Liver (tissue), 9 donors: ENCODE measurements around the gene LUC7L. TPM values are rescaled to one million over a fixed set of nuclear protein-coding genes. Genes with fewer than 3 reads are reported as not detected.
"Not testable (repeated sequence)": the region's sequence is repeated elsewhere in the genome, so short reads cannot be mapped to it uniquely, and the experiment has no call there.

Source experiments
- DNase-seq: peaks from one replicate; pipeline ENCODE4 v3.0.0-alpha.2; 2017; ENCODE audit warnings: low spot score
- H3K27ac ChIP-seq, 2 donors: one replicate each; pipeline ENCODE4 v1.7.0; 2013; ENCODE audit warnings: inconsistent platforms in 2 of 2, low read length in 2 of 2, control low read depth in 1 of 2, low read depth in 1 of 2, mild to moderate bottlenecking in 1 of 2
- H3K27me3 ChIP-seq, 4 donors: one replicate each; pipeline versions ENCODE4 v1.6.1 to v1.7.0; 2013; ENCODE audit warnings: low read length in 3 of 4, inconsistent platforms in 1 of 4, mild to moderate bottlenecking in 1 of 4, moderate library complexity in 1 of 4; ENCODE audit not compliant: control insufficient read depth in 4 of 4, insufficient read depth in 4 of 4
- H3K36me3 ChIP-seq, 4 donors: one replicate each; pipeline versions ENCODE4 v1.6.1 to v1.7.0; 2013; ENCODE audit warnings: low read length in 3 of 4, mild to moderate bottlenecking in 3 of 4, low read depth in 1 of 4, moderate library complexity in 1 of 4; ENCODE audit not compliant: control insufficient read depth in 4 of 4, insufficient read depth in 3 of 4
- H3K4me1 ChIP-seq, 4 donors: one replicate each; pipeline versions ENCODE4 v1.6.1 to v1.7.0; 2013; ENCODE audit warnings: low read length in 3 of 4, mild to moderate bottlenecking in 3 of 4, moderate library complexity in 1 of 4; ENCODE audit not compliant: control insufficient read depth in 4 of 4, insufficient read depth in 4 of 4
- H3K4me3 ChIP-seq, 3 donors: one replicate each; pipeline versions ENCODE4 v1.6.1 to v1.7.0; 2013; ENCODE audit warnings: low read length in 3 of 3, control low read depth in 1 of 3, low read depth in 1 of 3, mild to moderate bottlenecking in 1 of 3
- H3K9ac ChIP-seq, 2 donors: one replicate each; pipeline ENCODE4 v1.7.0; 2013; ENCODE audit warnings: low read length in 2 of 2, mild to moderate bottlenecking in 2 of 2, moderate library complexity in 2 of 2, control low read depth in 1 of 2, low read depth in 1 of 2
- H3K9me3 ChIP-seq, 4 donors: one replicate each; pipeline versions ENCODE4 v1.6.1 to v1.7.0; 2013; ENCODE audit warnings: low read length in 3 of 4; ENCODE audit not compliant: control insufficient read depth in 4 of 4
- GABPA ChIP-seq, 2 donors: IDR thresholded peaks in 1 of 2; conservative IDR thresholded peaks in 1 of 2; 2 replicates each; pipeline ENCODE4 v1.6.1; 2016; ENCODE audit warnings: antibody characterized with exemption in 2 of 2, mild to moderate bottlenecking in 1 of 2, moderate library complexity in 1 of 2
- HNF4A ChIP-seq, 2 donors: conservative IDR thresholded peaks; 2 replicates each; pipeline ENCODE4 v1.6.1; 2016; ENCODE audit warnings: antibody characterized with exemption in 2 of 2, mild to moderate bottlenecking in 2 of 2
- NR2F2 ChIP-seq: IDR thresholded peaks from 2 replicates; pipeline ENCODE4 v1.6.1; 2016; ENCODE audit warnings: antibody characterized with exemption
- REST ChIP-seq: IDR thresholded peaks from 2 replicates; pipeline ENCODE4 v1.6.1; 2016; ENCODE audit warnings: antibody characterized with exemption, mild to moderate bottlenecking
- TAF1 ChIP-seq: conservative IDR thresholded peaks from 2 replicates; pipeline ENCODE4 v1.6.1; 2016; ENCODE audit warnings: antibody characterized with exemption, mild to moderate bottlenecking
- WGBS: extraction: QIAGEN DNeasy Blood & Tissue Kit; methylation state at CpG from one replicate; pipeline ENCODE4 v1.1.7; 2013; 5-methylcytosine and 5-hydroxymethylcytosine counted together
- polyA plus RNA-seq, 2 donors: library from polyadenylated mRNA; stranded (reverse) in 1 of 2; unstranded in 1 of 2; fragments of 200-250 nt in 1 of 2; fragments of >200 nt in 1 of 2; fragmentation: Nextera tagmentation in 1 of 2; extraction: Ambion mirVana in 1 of 2; gene quantifications; one replicate each; pipeline versions ENCODE4 v1.2.1 to v1.2.3, GENCODE V29; 2013 to 2015
- total RNA-seq, 2 donors: library from RNA; depleted of rRNA; stranded (reverse); fragments of >200 nt; gene quantifications; one replicate each; pipeline ENCODE4 v1.2.3, GENCODE V29; 2014
- TF ChIP-seq, protein P1 (sequence below): fragments of 150-350 bp; IDR thresholded peaks from 2 replicates; pipeline ENCODE4 v1.5.1; 2017; ENCODE audit warnings: improper control_type of control experiment, low read depth, low read length; ENCODE audit not compliant: missing input control
- donor health status: healthy.
- donor health status: healthy.
- donor health status: healthy.
- donor health status: healthy.
- donor health status: healthy.

Gene LUC7L
- total and polyA plus RNA-seq, 4 donors, result 11.5 to 34.3 (median 19.6) TPM

DNA sequence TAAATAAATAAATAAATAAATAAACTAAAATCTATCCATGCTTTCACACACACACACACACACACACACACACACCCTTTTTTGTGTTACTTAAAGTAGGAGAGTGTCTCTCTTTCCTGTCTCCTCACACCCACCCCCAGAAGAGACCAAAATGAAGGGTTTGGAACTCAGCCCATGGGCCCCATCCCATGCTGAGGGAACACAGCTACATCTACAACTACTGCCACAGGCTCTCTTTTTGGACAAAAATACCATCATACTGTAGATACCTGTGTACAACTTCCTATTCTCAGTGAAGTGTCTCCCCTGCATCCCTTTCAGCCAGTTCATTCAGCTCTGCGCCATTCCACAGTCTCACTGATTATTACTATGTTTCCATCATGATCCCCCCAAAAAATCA is 58.5 kb downstream of the LUC7L start (continued):
- no peak for TF ChIP-seq REST
- TF ChIP-seq, protein P1, sequence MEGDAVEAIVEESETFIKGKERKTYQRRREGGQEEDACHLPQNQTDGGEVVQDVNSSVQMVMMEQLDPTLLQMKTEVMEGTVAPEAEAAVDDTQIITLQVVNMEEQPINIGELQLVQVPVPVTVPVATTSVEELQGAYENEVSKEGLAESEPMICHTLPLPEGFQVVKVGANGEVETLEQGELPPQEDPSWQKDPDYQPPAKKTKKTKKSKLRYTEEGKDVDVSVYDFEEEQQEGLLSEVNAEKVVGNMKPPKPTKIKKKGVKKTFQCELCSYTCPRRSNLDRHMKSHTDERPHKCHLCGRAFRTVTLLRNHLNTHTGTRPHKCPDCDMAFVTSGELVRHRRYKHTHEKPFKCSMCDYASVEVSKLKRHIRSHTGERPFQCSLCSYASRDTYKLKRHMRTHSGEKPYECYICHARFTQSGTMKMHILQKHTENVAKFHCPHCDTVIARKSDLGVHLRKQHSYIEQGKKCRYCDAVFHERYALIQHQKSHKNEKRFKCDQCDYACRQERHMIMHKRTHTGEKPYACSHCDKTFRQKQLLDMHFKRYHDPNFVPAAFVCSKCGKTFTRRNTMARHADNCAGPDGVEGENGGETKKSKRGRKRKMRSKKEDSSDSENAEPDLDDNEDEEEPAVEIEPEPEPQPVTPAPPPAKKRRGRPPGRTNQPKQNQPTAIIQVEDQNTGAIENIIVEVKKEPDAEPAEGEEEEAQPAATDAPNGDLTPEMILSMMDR, result no peak

DNA sequence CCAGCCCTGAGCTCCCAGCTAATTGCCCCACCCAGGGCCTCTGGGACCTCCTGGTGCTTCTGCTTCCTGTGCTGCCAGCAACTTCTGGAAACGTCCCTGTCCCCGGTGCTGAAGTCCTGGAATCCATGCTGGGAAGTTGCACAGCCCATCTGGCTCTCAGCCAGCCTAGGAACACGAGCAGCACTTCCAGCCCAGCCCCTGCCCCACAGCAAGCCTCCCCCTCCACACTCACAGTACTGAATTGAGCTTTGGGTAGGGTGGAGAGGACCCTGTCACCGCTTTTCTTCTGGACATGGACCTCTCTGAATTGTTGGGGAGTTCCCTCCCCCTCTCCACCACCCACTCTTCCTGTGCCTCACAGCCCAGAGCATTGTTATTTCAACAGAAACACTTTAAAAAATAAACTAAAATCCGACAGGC is 59.2 kb downstream of the LUC7L start:
- H3K9me3 ChIP-seq, H3K27ac ChIP-seq, H3K4me3 ChIP-seq, H3K9ac ChIP-seq, H3K36me3 ChIP-seq: not testable (repeated sequence)
- Histone ChIP-seq H3K4me1 (peaks cover 2 to 11% (median 11%) of the 10 kb centered on the region in 4 donors), H3K27me3 (peaks cover 8 to 17% (median 10%) of the 10 kb centered on the region in 4 donors)
- DNase-seq, result peak; percentile 68
- 4% methylated on average over 5 of the region's 5 CpGs for WGBS
- TF ChIP-seq REST (peak; percentile 97), HNF4A (conservative IDR thresholded peaks at IDR 0.05) (peak in 1 of 2 donors; percentile 17)

GRCh38 chr16:169014-169413 is 60.2 kb downstream of the LUC7L start:
- Histone ChIP-seq H3K27ac (no peak overlapping the region), H3K36me3 (no peaks in the 10 kb centered on the region), H3K27me3 (peaks cover 8 to 19% (median 10%) of the 10 kb centered on the region in 4 donors), H3K9ac (no peak overlapping the region), H3K4me1 (peaks cover 2 to 12% (median 10%) of the 10 kb centered on the region in 4 donors), H3K4me3 (no peak overlapping the region), H3K9me3 (no peaks in the 10 kb centered on the region)
- no peak for TF ChIP-seq TAF1
- 34% methylated on average over 3 of the region's 3 CpGs for WGBS
- peak; percentile 57 for DNase-seq

DNA sequence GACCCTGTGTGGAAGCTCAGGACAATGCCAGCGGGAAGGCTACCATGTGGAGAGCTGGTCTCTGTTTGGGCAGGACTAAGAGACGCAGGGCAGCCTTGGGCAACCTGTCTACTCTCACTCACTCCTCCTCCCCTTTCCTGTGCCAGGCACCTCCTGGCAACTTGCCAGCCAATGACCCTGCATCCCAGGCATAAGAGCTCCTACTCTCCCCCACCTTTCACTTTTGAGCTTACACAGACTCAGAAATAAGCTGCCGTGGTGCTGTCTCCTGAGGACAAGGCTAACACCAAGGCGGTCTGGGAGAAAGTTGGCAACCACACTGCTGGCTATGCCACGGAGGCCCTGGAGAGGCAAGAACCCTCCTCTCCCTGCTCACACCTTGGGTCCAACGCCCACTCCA is 60.8 kb downstream of the LUC7L start:
- H3K4me1 ChIP-seq, result peaks cover 2 to 12% (median 10%) of the 10 kb centered on the region in 4 donors
- no peak for DNase-seq
- H3K9me3 ChIP-seq, result no peaks in the 10 kb centered on the region
- no peak overlapping the region for H3K9ac ChIP-seq
- 53% methylated on average over 6 of the region's 6 CpGs for WGBS
- peaks cover 8 to 19% (median 10%) of the 10 kb centered on the region in 4 donors for H3K27me3 ChIP-seq
- no peaks in the 10 kb centered on the region for H3K36me3 ChIP-seq
- H3K4me3 ChIP-seq, result no peak overlapping the region
- H3K27ac ChIP-seq, result no peak overlapping the region
- TF ChIP-seq GABPA (IDR thresholded peaks at IDR 0.05 in 1 of 2, conservative IDR thresholded peaks at IDR 0.05 in 1 of 2) (no peak), NR2F2 (no peak)
